ENCODE measurements around the gene ACP1.

- TF ChIP-seq CTCF (IDR thresholded peaks at IDR 0.05; ENCODE audit: low read depth, low read length, poor library complexity, severe bottlenecking) = no peak
- TF ChIP-seq EZH2phosphoT487 (IDR thresholded peaks at IDR 0.05; ENCODE audit: borderline replicate concordance, low read length) = no peak
These were observed 15.2 kb upstream of the ACP1 start for GRCh38 chr2:249538-250042.

Measured in DOHH2 (cell line).